WTC11 (cell line): ENCODE results near the gene SP7. TPM values are rescaled to one million over a fixed set of nuclear protein-coding genes. Genes with fewer than 3 reads are reported as not detected.

Source experiments
- ATAC-seq: fragments of 200-7000 bp; cut with Tn5 transposase; 2 replicates; pipeline ENCODE4 v1.10.0; 2021; ENCODE audit warnings: mild to moderate bottlenecking, moderate library complexity
- CTCF ChIA-PET: fragments of 300-600 bp; sonication (Branson Sonifier 250); formaldehyde crosslinking; loops from one replicate; lab custom pipeline; 2021; ENCODE audit warnings: antibody characterized with exemption; lab: Charles Lee
- POLR2A ChIA-PET: fragments of 350-600 bp; sonication (Branson Sonifier 250); formaldehyde crosslinking; loops from one replicate; lab custom pipeline; 2021; ENCODE audit warnings: antibody characterized with exemption; lab: Charles Lee
- DNase-seq: peaks from one replicate; pipeline ENCODE4 v3.0.0; 2021; ENCODE audit warnings: low spot score
- H3K27ac Mint-ChIP-seq: 2 replicates; pipeline ENCODE4 v1.8.0; 2021; ENCODE audit warnings: mixed read lengths
- H3K27me3 Mint-ChIP-seq: 2 replicates; pipeline ENCODE4 v1.8.0; 2021; ENCODE audit warnings: low read depth, mild to moderate bottlenecking, moderate library complexity, mixed read lengths
- H3K36me3 Mint-ChIP-seq: 2 replicates; pipeline ENCODE4 v1.8.0; 2021; ENCODE audit warnings: mixed read lengths
- H3K4me1 Mint-ChIP-seq: 2 replicates; pipeline ENCODE4 v1.8.0; 2022; ENCODE audit warnings: mixed read lengths
- H3K4me3 Mint-ChIP-seq: 2 replicates; pipeline ENCODE4 v1.8.0; 2021; ENCODE audit warnings: mild to moderate bottlenecking, moderate library complexity, mixed read lengths
- H3K9me3 Mint-ChIP-seq: 2 replicates; pipeline ENCODE4 v1.8.0; 2021; ENCODE audit warnings: mixed read lengths
- ATF1 ChIP-seq: sonication (generic); formaldehyde crosslinking; IDR thresholded peaks from 2 replicates; pipeline ENCODE4 v1.8.1; 2023; ENCODE audit warnings: mild to moderate bottlenecking, moderate library complexity, missing genetic modification reagents
- ATF6 ChIP-seq: sonication (generic); formaldehyde crosslinking; IDR thresholded peaks from 2 replicates; pipeline ENCODE4 v1.8.1; 2023; ENCODE audit warnings: mild to moderate bottlenecking, missing genetic modification reagents
- E2F5 ChIP-seq: sonication (generic); formaldehyde crosslinking; IDR thresholded peaks from 2 replicates; pipeline ENCODE4 v1.8.1; 2022; ENCODE audit warnings: mild to moderate bottlenecking, moderate library complexity, missing genetic modification reagents
- GABPB1 ChIP-seq: sonication (generic); formaldehyde crosslinking; IDR thresholded peaks from 2 replicates; pipeline ENCODE4 v1.8.1; 2023; ENCODE audit warnings: mild to moderate bottlenecking, missing genetic modification reagents
- GRHL2 ChIP-seq: fragments of 250-450 bp; sonication (Bioruptor Pico); IDR thresholded peaks from 2 replicates; pipeline ENCODE4 v1.8.0; 2022; ENCODE audit warnings: mild to moderate bottlenecking, moderate library complexity; ENCODE audit not compliant: insufficient replicate concordance, severe bottlenecking
- RELA ChIP-seq: sonication (generic); formaldehyde crosslinking; IDR thresholded peaks from 2 replicates; pipeline ENCODE4 v1.8.1; 2022; ENCODE audit warnings: missing genetic modification reagents, mild to moderate bottlenecking, borderline replicate concordance
- TEAD1 ChIP-seq: sonication (generic); formaldehyde crosslinking; IDR thresholded peaks from 2 replicates; pipeline ENCODE4 v1.8.0; 2022; ENCODE audit warnings: mild to moderate bottlenecking, missing genetic modification reagents
- ZNF232 ChIP-seq: sonication (generic); formaldehyde crosslinking; IDR thresholded peaks from 2 replicates; pipeline ENCODE4 v1.8.0; 2022; ENCODE audit warnings: mild to moderate bottlenecking, missing genetic modification reagents
- ZNF416 ChIP-seq: fragments of 250-450 bp; sonication (Bioruptor Pico); IDR thresholded peaks from 2 replicates; pipeline ENCODE4 v1.9.0; 2021; ENCODE audit warnings: mild to moderate bottlenecking, inconsistent platforms
- ZNF425 ChIP-seq: fragments of 250-450 bp; sonication (Bioruptor Pico); conservative IDR thresholded peaks from 2 replicates; pipeline ENCODE4 v1.9.0; 2021; ENCODE audit warnings: mild to moderate bottlenecking
- ZNF512 ChIP-seq: sonication (generic); formaldehyde crosslinking; IDR thresholded peaks from 2 replicates; pipeline ENCODE4 v1.8.1; 2022; ENCODE audit warnings: missing genetic modification reagents, borderline replicate concordance
- total RNA-seq: library from RNA; stranded (reverse); gene quantifications from 3 replicates; pipeline ENCODE4 v1.2.3, GENCODE V29; 2021
- TF ChIP-seq, protein P1 (sequence below): sonication (generic); formaldehyde crosslinking; IDR thresholded peaks from 2 replicates; pipeline ENCODE4 v1.8.0; 2022; ENCODE audit warnings: mild to moderate bottlenecking, missing genetic modification reagents
- TF ChIP-seq, protein P2 (sequence below): sonication (generic); formaldehyde crosslinking; IDR thresholded peaks from 2 replicates; pipeline ENCODE4 v1.8.0; 2023; ENCODE audit warnings: missing genetic modification reagents
- TF ChIP-seq, protein P3 (sequence below): sonication (generic); formaldehyde crosslinking; IDR thresholded peaks from 2 replicates; pipeline ENCODE4 v1.8.0; 2022; ENCODE audit warnings: mild to moderate bottlenecking, missing genetic modification reagents

SP7 gene
- total RNA-seq, 1 experiment from 2014 or later: 0.09 TPM

- TF ChIP-seq, protein P1, sequence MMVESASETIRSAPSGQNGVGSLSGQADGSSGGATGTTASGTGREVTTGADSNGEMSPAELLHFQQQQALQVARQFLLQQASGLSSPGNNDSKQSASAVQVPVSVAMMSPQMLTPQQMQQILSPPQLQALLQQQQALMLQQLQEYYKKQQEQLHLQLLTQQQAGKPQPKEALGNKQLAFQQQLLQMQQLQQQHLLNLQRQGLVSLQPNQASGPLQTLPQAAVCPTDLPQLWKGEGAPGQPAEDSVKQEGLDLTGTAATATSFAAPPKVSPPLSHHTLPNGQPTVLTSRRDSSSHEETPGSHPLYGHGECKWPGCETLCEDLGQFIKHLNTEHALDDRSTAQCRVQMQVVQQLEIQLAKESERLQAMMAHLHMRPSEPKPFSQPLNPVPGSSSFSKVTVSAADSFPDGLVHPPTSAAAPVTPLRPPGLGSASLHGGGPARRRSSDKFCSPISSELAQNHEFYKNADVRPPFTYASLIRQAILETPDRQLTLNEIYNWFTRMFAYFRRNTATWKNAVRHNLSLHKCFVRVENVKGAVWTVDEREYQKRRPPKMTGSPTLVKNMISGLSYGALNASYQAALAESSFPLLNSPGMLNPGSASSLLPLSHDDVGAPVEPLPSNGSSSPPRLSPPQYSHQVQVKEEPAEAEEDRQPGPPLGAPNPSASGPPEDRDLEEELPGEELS (CRISPR knock-in tag): no peak
These were observed 8.8 kb upstream of the SP7 start (continued) for GRCh38 chr12:53344824-53345485.

DNA sequence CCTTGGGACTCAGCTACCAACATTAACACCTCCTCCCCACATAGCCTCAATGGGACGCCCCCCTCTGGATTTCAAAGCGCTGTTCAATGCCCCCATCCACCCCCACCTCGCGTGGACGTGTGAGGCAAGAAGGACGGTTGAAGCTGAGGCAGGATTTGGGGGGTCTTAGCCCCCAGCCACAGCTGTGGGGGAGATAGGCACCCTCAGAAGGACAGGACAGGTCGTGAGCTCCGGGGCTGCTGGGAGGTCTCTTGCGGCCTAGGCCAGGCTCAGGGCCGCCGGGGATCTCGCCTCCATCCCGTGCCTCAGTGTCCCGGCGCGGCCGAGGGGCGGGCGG lies 8.3 kb upstream of the SP7 start:
- peak overlapping the region; percentile 62 for H3K4me3 Mint-ChIP-seq
- no peaks in the 10 kb centered on the region for H3K9me3 Mint-ChIP-seq
- ATAC-seq (no peak; the same call in 1 of the 2 replicates), DNase-seq (no peak)
- TF ChIP-seq GABPB1 (CRISPR knock-in tag) (no peak), E2F5 (CRISPR knock-in tag) (no peak), ZNF512 (CRISPR knock-in tag) (no peak), RELA (CRISPR knock-in tag) (no peak), ZNF416 (CRISPR knock-in tag) (no peak), ATF6 (CRISPR knock-in tag) (no peak), ATF1 (CRISPR knock-in tag) (no peak), ZNF232 (CRISPR knock-in tag) (no peak)
- H3K4me1 Mint-ChIP-seq: peaks cover 13% of the 10 kb centered on the region
- ChIA-PET POLR2A (interaction anchor here (0.6 to 1.9 kb wide), 4 partner anchors 9 to 129 kb away, joined by 3 to 10 read pairs (median 4); partner anchors contain the start of gene AAAS), CTCF (interaction anchor here (0.5 to 8.6 kb wide), 25 partner anchors 9 to 164 kb away, joined by 3 to 148 read pairs (median 5); partner anchors contain the start of genes AAAS, AMHR2, CSAD and MAP3K12)
- no peak overlapping the region for H3K27ac Mint-ChIP-seq
- peaks cover 48% of the 10 kb centered on the region for H3K27me3 Mint-ChIP-seq
- H3K36me3 Mint-ChIP-seq: no peaks in the 10 kb centered on the region

DNA sequence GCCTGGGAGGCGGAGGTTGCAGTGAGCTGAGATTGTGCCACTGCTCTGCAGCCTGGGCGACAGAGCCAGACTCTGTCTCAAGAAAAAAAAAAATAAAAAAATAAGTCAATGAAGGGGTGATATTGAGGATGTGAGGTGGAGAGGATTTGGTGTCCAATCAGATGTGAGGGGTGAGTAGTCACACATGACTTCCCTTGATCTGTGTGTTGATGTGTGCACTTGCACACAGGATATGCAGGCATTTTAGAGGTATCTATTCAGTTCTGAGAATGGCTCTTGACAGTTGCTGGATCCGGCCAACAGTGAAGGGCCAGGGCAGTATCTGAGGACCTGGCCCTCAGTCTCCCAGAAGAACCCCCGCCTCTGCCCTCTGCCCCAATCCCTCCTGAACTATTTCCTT lies 7.8 kb upstream of the SP7 start:
- no peak for DNase-seq
- H3K4me3 Mint-ChIP-seq: peak overlapping the region; percentile 62
- H3K4me1 Mint-ChIP-seq: peaks cover 13% of the 10 kb centered on the region
- ATAC-seq: no peak
- ChIA-PET POLR2A (interaction anchor here (0.6 to 1.9 kb wide), 3 partner anchors 23 to 129 kb away, joined by 3 to 10 read pairs (median 3); partner anchors contain the start of gene AAAS), CTCF (interaction anchor here (1.0 to 8.6 kb wide), 9 partner anchors 9 to 164 kb away, joined by 5 to 148 read pairs (median 13); partner anchors contain the start of genes AAAS, CSAD, NPFF and SP1)
- TF ChIP-seq, protein P2, sequence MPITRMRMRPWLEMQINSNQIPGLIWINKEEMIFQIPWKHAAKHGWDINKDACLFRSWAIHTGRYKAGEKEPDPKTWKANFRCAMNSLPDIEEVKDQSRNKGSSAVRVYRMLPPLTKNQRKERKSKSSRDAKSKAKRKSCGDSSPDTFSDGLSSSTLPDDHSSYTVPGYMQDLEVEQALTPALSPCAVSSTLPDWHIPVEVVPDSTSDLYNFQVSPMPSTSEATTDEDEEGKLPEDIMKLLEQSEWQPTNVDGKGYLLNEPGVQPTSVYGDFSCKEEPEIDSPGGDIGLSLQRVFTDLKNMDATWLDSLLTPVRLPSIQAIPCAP (CRISPR knock-in tag): no peak
- no peak for TF ChIP-seq GRHL2 (CRISPR knock-in tag)
- no peak for TF ChIP-seq TEAD1
- TF ChIP-seq, protein P3, sequence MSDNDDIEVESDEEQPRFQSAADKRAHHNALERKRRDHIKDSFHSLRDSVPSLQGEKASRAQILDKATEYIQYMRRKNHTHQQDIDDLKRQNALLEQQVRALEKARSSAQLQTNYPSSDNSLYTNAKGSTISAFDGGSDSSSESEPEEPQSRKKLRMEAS (CRISPR knock-in tag): no peak
- no peak for TF ChIP-seq ZNF425 (CRISPR knock-in tag)
- no peaks in the 10 kb centered on the region for H3K36me3 Mint-ChIP-seq
- peaks cover 46% of the 10 kb centered on the region for H3K27me3 Mint-ChIP-seq
- no peaks in the 10 kb centered on the region for H3K9me3 Mint-ChIP-seq
- no peak overlapping the region for H3K27ac Mint-ChIP-seq
